VCaP (cell line): ENCODE measurements around the gene ZNF12.

Experiments
- H3K27ac ChIP-seq: fragments of 450-650 bp; 2 replicates; pipeline ENCODE4 v1.5.1; 2017
- CTCF ChIP-seq: fragments of 450-650 bp; conservative IDR thresholded peaks from 2 replicates; pipeline ENCODE4 v1.5.1; 2017; ENCODE audit warnings: mild to moderate bottlenecking, moderate library complexity

Gene ZNF12

GRCh38 chr7:6646465-6646864, 60.3 kb downstream of the ZNF12 start:
- TF ChIP-seq CTCF, result no peak

GRCh38 chr7:6644728-6645127, 62.0 kb downstream of the ZNF12 start:
- no peak overlapping the region for H3K27ac ChIP-seq
- no peak for TF ChIP-seq CTCF

More at GRCh38 chr7:6646465-6646864, 60.3 kb downstream of the ZNF12 start:
- no peak overlapping the region for H3K27ac ChIP-seq

- H3K27ac ChIP-seq, result no peak overlapping the region
- TF ChIP-seq CTCF, result no peak
Observed at GRCh38 chr7:6643915-6644625, 62.7 kb downstream of the ZNF12 start.

- no peak overlapping the region for H3K27ac ChIP-seq
- TF ChIP-seq CTCF, result no peak
Observed at GRCh38 chr7:6642861-6643640, 63.7 kb downstream of the ZNF12 start.

GRCh38 chr7:6642239-6642839, 64.4 kb downstream of the ZNF12 start:
- TF ChIP-seq CTCF, result no peak
- no peak overlapping the region for H3K27ac ChIP-seq

- no peak for TF ChIP-seq CTCF
- no peak overlapping the region for H3K27ac ChIP-seq
Observed at GRCh38 chr7:6641305-6642035, 65.3 kb downstream of the ZNF12 start.

GRCh38 chr7:6640246-6640721, 66.5 kb downstream of the ZNF12 start:
- TF ChIP-seq CTCF, result no peak
- no peak overlapping the region for H3K27ac ChIP-seq
